Fibroblast of peridontal ligament (primary cell): ENCODE results near the gene BTBD16.

Experiments used
- DNase-seq: peaks from one replicate; pipeline ENCODE4 v3.0.0-alpha.2; 2010; ENCODE audit errors: extremely low read depth

BTBD16 gene

GRCh38 chr10:122273966-122274545, 3.0 kb downstream of the BTBD16 start:
- no peak for DNase-seq

- peak; percentile 14 for DNase-seq
Measured at GRCh38 chr10:122276611-122277208, 5.6 kb downstream of the BTBD16 start.

- no peak for DNase-seq
Measured at GRCh38 chr10:122277526-122278136, 6.5 kb downstream of the BTBD16 start.

GRCh38 chr10:122279725-122280141, 8.6 kb downstream of the BTBD16 start:
- peak; percentile 45 for DNase-seq

DNA sequence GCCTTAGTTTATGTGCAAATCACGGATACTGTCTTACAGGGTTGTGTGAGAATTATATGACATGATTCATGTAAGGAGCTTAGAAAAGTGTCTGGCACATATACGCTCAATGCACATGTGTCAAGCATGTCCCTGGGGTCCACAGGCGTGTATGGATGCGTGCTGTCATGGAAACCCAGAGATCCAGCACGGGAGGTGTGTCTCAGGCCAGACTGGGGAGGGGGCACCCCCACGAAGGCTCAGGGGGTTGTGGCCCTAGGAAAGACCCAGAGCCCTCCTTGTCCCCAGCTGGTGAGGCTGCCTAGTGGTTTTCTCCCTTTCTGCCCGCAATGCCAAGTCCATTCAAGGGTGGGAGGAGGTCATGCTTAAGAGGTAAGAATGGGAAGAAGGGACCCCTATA, 9.1 kb downstream of the BTBD16 start:
- DNase-seq: no peak

DNA sequence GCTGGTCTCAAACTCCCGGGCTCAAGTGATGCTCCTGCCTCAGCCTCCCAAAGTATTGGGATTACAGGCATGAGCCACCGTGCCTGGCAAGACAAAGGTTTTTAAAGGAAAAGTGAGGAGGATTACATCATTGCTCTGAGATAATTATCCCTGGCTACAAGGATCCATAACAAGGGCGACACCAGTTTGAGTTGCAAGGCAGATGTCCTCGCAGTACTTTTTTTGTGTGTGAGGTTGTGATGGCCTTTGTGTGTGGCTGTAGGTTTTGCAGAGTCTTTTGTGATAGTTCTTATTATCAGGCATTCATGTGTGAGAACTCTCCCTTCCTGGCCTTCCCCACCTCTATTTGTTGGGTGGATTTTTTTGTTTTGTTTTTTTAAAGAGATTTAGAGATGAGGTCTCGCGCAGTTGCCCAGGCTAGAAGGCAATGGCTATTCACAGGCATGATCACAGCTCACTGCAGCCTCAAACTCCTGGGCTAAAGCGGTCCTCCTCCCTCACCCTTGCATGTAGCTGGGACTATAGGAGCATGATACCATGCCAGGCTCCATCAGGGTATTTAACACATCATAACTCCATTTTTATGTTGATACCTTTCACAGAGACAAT, 10.0 kb downstream of the BTBD16 start:
- DNase-seq: no peak

GRCh38 chr10:122281751-122282150, 10.7 kb downstream of the BTBD16 start:
- no peak for DNase-seq

DNA sequence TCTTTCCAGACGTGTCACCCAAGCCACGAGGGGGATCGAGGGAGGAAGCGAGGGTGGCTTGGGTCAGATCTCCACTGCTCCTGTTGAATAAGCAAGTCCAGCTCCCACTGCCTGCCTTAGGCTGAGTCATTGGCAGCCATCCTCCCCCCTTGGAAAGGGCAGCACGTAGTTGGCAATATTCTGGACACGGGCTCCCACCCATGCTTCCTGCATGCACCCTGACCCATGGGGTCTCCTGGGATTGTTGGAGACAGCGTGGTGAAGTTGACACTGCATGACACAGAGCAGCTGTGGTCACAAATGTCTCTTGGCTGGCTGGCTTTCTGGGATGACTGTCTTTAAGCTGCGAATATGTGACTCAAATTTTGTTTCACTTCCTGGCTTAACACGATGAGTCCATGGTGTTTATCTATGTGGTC, 11.2 kb downstream of the BTBD16 start:
- DNase-seq: no peak

GRCh38 chr10:122282909-122283308, 11.8 kb downstream of the BTBD16 start:
- DNase-seq: no peak

DNA sequence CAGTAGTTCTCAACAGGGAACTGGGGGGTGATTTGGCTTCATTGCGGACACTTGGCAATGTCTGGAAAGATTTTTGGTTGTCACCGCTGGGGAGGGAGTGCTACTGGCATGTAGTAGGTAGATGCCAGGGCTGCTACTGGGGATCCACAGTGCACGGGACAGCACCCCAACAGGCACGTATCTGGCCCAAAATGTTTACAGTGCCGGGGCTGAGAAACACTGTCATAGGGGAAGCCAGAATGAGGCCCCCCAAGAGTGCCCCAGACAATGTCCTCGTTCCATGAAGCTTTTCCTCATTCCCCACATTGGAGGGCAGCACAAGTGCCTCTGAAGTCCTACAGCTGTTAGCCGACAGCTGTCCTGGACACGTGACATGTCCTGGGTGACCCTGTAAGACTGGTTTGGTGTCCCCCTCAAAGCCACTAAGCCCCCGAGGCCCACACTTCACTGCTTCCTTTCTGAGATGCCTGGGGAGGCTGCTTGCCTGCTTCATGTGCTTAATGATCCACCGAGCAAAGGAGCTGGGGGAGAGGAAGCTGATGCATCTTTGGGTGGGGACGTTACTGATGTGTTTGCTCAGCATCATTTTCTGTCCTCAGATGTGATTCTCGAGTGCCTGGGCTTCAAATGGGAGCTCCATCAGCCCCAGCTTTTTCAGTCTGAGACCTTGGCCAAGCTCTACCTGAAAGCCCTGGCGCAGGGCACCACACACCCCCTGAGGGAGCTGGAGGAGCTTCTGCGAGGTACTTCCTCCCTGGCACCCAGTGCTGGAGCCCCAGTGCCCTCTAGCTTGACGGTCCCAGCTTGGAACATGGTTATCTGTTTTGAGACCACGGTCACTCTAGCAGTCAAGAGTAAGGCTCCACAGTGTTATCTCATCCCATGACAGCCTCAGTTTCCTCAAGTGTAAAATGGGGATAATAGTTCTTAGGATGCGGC, 14.7 kb downstream of the BTBD16 start:
- DNase-seq: no peak

- DNase-seq: no peak
Measured at GRCh38 chr10:122286867-122287266, 15.8 kb downstream of the BTBD16 start.

GRCh38 chr10:122287570-122287969, 16.5 kb downstream of the BTBD16 start:
- DNase-seq: no peak

DNA sequence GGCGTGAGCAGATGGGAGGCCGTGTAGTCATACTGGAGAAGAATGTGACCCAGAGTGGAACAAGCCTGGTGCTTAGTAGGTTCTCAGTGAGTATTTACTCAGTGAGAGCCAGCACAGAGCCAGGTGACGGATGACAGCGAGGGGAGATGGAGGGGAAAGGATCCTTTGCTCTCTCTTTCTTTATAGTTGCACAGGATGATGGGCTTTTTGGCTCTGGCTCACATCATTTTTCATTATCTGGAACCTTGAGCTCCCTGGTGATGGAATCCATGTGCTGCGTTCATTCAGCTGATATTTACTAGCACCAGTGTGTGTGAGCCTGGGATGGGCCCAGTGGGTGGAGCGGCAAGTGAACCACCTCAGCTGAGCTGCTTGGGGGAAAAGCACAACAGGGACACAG, 17.2 kb downstream of the BTBD16 start:
- DNase-seq: no peak

DNA sequence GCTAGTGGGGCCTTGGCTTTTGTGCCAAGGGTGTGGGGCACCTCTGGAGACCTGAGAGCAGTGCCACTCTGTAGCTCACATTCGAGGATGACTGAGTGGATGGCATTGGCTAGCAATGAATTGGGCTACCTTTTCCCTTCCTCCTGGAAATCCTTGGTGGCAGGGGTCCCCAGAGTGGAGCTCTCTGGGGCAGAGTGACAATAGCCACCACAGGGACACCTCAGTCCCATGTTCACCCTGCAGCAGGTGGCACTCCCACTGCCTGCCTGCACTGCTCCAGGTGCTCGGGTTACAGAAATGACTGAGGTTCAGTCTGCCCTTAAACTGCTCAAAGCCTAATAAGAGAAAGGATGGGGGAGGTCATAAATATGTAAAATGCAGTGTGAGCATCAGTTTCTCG, 17.8 kb downstream of the BTBD16 start:
- DNase-seq: no peak

GRCh38 chr10:122290334-122290733, 19.2 kb downstream of the BTBD16 start:
- DNase-seq: no peak

DNA sequence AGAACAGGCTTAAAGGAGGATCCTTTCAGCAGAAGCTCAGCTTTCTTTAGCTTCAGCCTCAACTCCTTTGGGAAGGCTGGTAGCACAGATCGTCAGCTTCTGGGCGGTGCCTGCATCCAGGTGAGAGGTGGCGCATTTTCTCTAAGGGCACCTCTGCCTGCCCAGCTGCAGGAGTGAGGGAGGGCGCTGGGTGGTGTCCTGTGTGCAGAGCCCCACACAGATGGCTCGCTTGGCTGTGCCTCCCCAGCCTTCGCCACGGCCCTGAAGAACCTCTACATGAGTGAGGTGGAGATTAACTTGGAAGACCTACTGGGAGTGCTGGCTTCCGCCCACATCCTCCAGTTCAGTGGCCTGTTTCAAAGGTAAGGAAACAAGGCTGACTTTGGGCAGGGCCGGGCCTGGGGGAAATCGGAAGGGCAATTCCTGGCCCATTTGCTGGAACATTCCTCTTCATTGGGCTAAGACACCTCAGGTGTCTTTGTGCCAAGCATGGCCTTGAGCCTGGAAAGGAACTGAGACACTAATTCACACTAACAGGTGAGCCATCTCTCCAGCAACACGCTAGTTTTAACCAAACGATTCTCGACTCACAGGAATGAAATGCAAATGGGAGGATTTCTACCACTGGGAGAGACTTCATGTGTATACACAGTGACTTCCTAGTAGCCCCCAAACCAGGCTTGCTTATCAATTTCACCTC, 19.9 kb downstream of the BTBD16 start:
- no peak for DNase-seq

GRCh38 chr10:122291739-122292138, 20.6 kb downstream of the BTBD16 start:
- DNase-seq: no peak

DNA sequence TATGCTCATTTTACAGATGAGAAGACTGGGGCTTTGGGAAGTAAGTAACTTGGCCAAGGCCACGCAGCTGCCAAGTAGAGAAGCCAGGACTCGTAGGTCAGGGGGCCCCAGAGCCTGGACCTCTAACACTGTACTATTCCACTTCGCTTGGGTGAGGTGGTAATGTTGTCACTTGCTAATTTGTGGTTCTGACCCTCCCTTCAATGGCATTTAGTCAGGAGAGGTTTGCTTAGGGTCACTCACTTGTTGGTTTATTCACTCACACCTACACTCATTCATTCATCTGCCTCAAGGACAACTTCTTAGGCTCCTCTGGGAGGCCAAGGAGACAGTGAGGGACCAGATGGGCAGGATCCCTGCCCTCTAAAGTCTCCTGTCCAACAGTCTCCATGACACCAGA, 21.3 kb downstream of the BTBD16 start:
- DNase-seq: no peak

- DNase-seq: no peak
Measured at GRCh38 chr10:122293156-122293960, 22.3 kb downstream of the BTBD16 start.

DNA sequence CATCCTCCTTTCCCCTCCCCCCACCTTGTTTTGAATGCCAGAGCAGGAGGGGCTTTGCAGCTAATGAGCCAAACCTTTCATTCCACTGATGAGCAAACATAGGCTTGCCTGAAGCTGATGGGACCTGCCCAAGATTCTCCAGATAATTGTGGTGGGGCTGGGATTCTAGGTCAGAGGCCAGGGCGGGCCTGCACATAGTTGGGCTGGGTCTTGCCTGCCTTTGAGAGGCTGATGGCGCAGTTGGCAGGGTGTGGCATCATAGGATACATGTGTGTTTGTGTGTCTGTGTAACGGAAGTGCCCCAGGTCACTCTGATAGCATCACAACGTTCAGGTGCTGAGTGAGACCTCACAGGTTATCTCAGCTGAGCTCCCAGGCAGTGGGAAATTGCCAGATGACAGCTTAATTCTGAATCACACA, 22.9 kb downstream of the BTBD16 start:
- DNase-seq: no peak
